Caco-2 (cell line): Measurements from ENCODE around the gene CD82. TPM values are rescaled to one million over a fixed set of nuclear protein-coding genes. Genes with fewer than 3 reads are reported as not detected.

ENCODE experiments used
- BruUV-seq: library from RNA; stranded (reverse); fragments of 400-500 nt; replicated peaks from 2 replicates; lab custom pipeline; 2021; lab: Mats Ljungman, UMichigan
- CTCF ChIA-PET: fragments of 300-600 bp; sonication (Branson Sonifier 250); formaldehyde crosslinking; loops from one replicate; lab custom pipeline; 2022; ENCODE audit warnings: antibody characterized with exemption; lab: Charles Lee
- POLR2A ChIA-PET: fragments of 300-600 bp; sonication (Branson Sonifier 250); formaldehyde crosslinking; loops from one replicate; lab custom pipeline; 2022; ENCODE audit warnings: antibody characterized with exemption; lab: Charles Lee
- DNase-seq, 2 experiments: peaks; one replicate each; pipeline versions ENCODE4 v3.0.0 to v3.0.0-alpha.2; 2020 to 2022
- H3K27me3 ChIP-seq: replicated peaks from 2 replicates; pipeline ENCODE4 v1.6.0; 2011; ENCODE audit warnings: low read length; ENCODE audit not compliant: control insufficient read depth, insufficient read depth
- H3K36me3 ChIP-seq: 2 replicates; pipeline ENCODE4 v1.5.1; 2011; ENCODE audit warnings: low read length; ENCODE audit not compliant: control insufficient read depth, insufficient read depth
- H3K4me1 ChIP-seq: fragments of 250-450 bp; sonication (Bioruptor Pico); 2 replicates; pipeline ENCODE4 v1.5.1; 2020; ENCODE audit warnings: mild to moderate bottlenecking
- H3K4me3 ChIP-seq: 2 replicates; pipeline ENCODE4 v1.5.1; 2011; ENCODE audit warnings: low read depth, mild to moderate bottlenecking, control low read depth, low read length
- H3K9me3 ChIP-seq: fragments of 250-450 bp; sonication (Bioruptor Pico); 2 replicates; pipeline ENCODE4 v1.5.1; 2020; ENCODE audit warnings: mild to moderate bottlenecking, moderate library complexity
- H3K27ac Mint-ChIP-seq: one replicate; pipeline ENCODE4 v1.8.0; 2022; ENCODE audit warnings: mixed read lengths; ENCODE audit not compliant: unreplicated experiment
- H3K27me3 Mint-ChIP-seq: one replicate; pipeline ENCODE4 v1.8.0; 2022; ENCODE audit warnings: mixed read lengths; ENCODE audit not compliant: insufficient read depth, unreplicated experiment
- H3K36me3 Mint-ChIP-seq: one replicate; pipeline ENCODE4 v1.8.0; 2022; ENCODE audit warnings: mild to moderate bottlenecking, mixed read lengths; ENCODE audit not compliant: insufficient read depth, unreplicated experiment
- H3K4me1 Mint-ChIP-seq: one replicate; pipeline ENCODE4 v1.8.0; 2022; ENCODE audit warnings: low read depth, mixed read lengths; ENCODE audit not compliant: unreplicated experiment
- H3K4me3 Mint-ChIP-seq: one replicate; pipeline ENCODE4 v1.8.0; 2022; ENCODE audit warnings: mild to moderate bottlenecking, moderate library complexity, mixed read lengths; ENCODE audit not compliant: unreplicated experiment
- H3K9me3 Mint-ChIP-seq: one replicate; pipeline ENCODE4 v1.8.0; 2022; ENCODE audit warnings: mixed read lengths; ENCODE audit not compliant: unreplicated experiment
- CTCF ChIP-seq, 2 experiments: fragments of 200-600 bp in 1 of 2; IDR thresholded peaks; 1 replicate in 1 of 2; 2 replicates in 1 of 2; pipeline versions ENCODE4 v1.5.1 to v1.8.0; 2011 to 2022; ENCODE audit warnings: antibody characterized with exemption in 1 of 2, control low read depth in 1 of 2, inconsistent platforms in 1 of 2, low read depth in 1 of 2, low read length in 1 of 2, mild to moderate bottlenecking in 1 of 2, moderate library complexity in 1 of 2; ENCODE audit not compliant: insufficient read depth in 1 of 2, severe bottlenecking in 1 of 2, unreplicated experiment in 1 of 2
- intact Hi-C: fragments of 100-400 bp; cut with micrococcal nuclease; formaldehyde crosslinking; loops from one replicate; pipeline ENCODE4 v1.10.0; 2022; ENCODE audit not compliant: unreplicated experiment
- total RNA-seq: library from RNA; stranded (reverse); gene quantifications from 2 replicates; pipeline ENCODE4 v1.2.3, GENCODE V29; 2022

CD82 gene
- total RNA-seq, 1 experiment from 2014 or later: 4.3 TPM

GRCh38 chr11:44524751-44525201 lies 40.7 kb upstream of the CD82 start:
- DNase-seq: no peak
- Mint-ChIP-seq H3K27me3 (no peaks in the 10 kb centered on the region), H3K36me3 (no peaks in the 10 kb centered on the region), H3K27ac (no peak overlapping the region), H3K4me1 (no peaks in the 10 kb centered on the region), H3K4me3 (no peak overlapping the region), H3K9me3 (no peaks in the 10 kb centered on the region)
- no peaks in the 10 kb centered on the region for H3K4me1 ChIP-seq
- no peak overlapping the region for H3K4me3 ChIP-seq
- POLR2A ChIA-PET: no interaction called here
- H3K9me3 ChIP-seq: no peaks in the 10 kb centered on the region
- no peaks in the 10 kb centered on the region for H3K27me3 ChIP-seq
- no peaks in the 10 kb centered on the region for H3K36me3 ChIP-seq
- intact Hi-C loops: no loop called here
- no TSS peak for BruUV-seq
- CTCF ChIA-PET: interaction anchor here (0.6 to 0.7 kb wide), 2 partner anchors 403 to 931 kb away, joined by 3 to 5 read pairs; no protein-coding TSS in a partner anchor
- no peak for TF ChIP-seq CTCF (IDR thresholded peaks at IDR 0.05; ENCODE audit: insufficient read depth in 1 of 2, low read depth in 1 of 2, low read length in 1 of 2, severe bottlenecking in 1 of 2, unreplicated experiment in 1 of 2)

- DNase-seq: no peak
- Histone ChIP-seq H3K4me3 (no peak overlapping the region), H3K27me3 (no peaks in the 10 kb centered on the region), H3K9me3 (no peaks in the 10 kb centered on the region), H3K36me3 (no peaks in the 10 kb centered on the region), H3K4me1 (0 out of 2 replicates have a peak, but pooled peaks cover 4% of the 10 kb centered on the region)
- no peaks in the 10 kb centered on the region for H3K27me3 Mint-ChIP-seq
- CTCF ChIA-PET: interaction anchor here (1.2 kb wide), 1 partner anchor 431 kb away, joined by 3 read pairs; no protein-coding TSS in a partner anchor
- H3K9me3 Mint-ChIP-seq: no peaks in the 10 kb centered on the region
- no TSS peak for BruUV-seq
- POLR2A ChIA-PET: no interaction called here
- no peaks in the 10 kb centered on the region for H3K4me1 Mint-ChIP-seq
- H3K4me3 Mint-ChIP-seq: no peak overlapping the region
- no peak for TF ChIP-seq CTCF (IDR thresholded peaks at IDR 0.05; ENCODE audit: insufficient read depth in 1 of 2, low read depth in 1 of 2, low read length in 1 of 2, severe bottlenecking in 1 of 2, unreplicated experiment in 1 of 2)
- no peaks in the 10 kb centered on the region for H3K36me3 Mint-ChIP-seq
- no peak overlapping the region for H3K27ac Mint-ChIP-seq
- intact Hi-C loops: no loop called here
These were observed 39.8 kb upstream of the CD82 start for GRCh38 chr11:44525473-44526252.

GRCh38 chr11:44526438-44526837 lies 39.0 kb upstream of the CD82 start:
- CTCF ChIA-PET: interaction anchor here (1.2 kb wide), 1 partner anchor 432 kb away, joined by 3 read pairs; no protein-coding TSS in a partner anchor
- no peaks in the 10 kb centered on the region for H3K36me3 ChIP-seq
- no peak overlapping the region for H3K4me3 ChIP-seq
- Mint-ChIP-seq H3K4me1 (no peaks in the 10 kb centered on the region), H3K27ac (no peak overlapping the region), H3K36me3 (no peaks in the 10 kb centered on the region), H3K9me3 (no peaks in the 10 kb centered on the region), H3K4me3 (no peak overlapping the region), H3K27me3 (no peaks in the 10 kb centered on the region)
- H3K9me3 ChIP-seq: no peaks in the 10 kb centered on the region
- H3K27me3 ChIP-seq: no peaks in the 10 kb centered on the region
- no peak for TF ChIP-seq CTCF (IDR thresholded peaks at IDR 0.05; ENCODE audit: insufficient read depth in 1 of 2, low read depth in 1 of 2, low read length in 1 of 2, severe bottlenecking in 1 of 2, unreplicated experiment in 1 of 2)
- intact Hi-C loops: no loop called here
- 0 out of 2 replicates have a peak, but pooled peaks cover 5% of the 10 kb centered on the region for H3K4me1 ChIP-seq
- no peak for DNase-seq
- BruUV-seq: no TSS peak
- POLR2A ChIA-PET: no interaction called here
